Suppressor macrophage treated with lipopolysaccharide for 1 hour (primary cell): ENCODE measurements around the gene RBM15.
A peak's percentile ranks its signal among the peaks of the same experiment; 100 is the strongest.

Source experiments
- DNase-seq, 3 donors: peaks; one replicate each; pipeline ENCODE4 v3.0.0-alpha.2; 2020 to 2022

The RBM15 gene

DNA sequence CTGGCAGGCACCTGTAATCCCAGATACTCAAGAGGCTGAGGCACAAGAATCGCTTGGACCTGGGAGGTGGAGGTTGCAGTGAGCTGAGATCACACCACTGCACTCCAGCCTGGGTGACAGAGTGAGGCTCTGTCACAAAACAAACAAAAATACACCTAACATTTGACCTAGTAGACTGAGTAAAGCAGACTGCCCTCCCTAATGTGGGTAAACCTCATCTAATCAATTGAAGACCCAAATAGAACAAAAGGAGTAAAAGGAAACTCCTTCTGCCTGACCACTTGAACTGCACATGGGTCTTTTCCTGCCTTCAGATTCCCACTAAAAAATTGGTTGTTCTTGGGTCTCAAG lies 19.0 kb upstream of the RBM15 start:
- DNase-seq = no peak

- no peak for DNase-seq
Measured at GRCh38 chr1:110321045-110321444, 18.1 kb upstream of the RBM15 start.

- DNase-seq = no peak
Measured at GRCh38 chr1:110321846-110322245, 17.3 kb upstream of the RBM15 start.

GRCh38 chr1:110324667-110325066 lies 14.5 kb upstream of the RBM15 start:
- no peak for DNase-seq

GRCh38 chr1:110326826-110327225 lies 12.4 kb upstream of the RBM15 start:
- no peak for DNase-seq

DNA sequence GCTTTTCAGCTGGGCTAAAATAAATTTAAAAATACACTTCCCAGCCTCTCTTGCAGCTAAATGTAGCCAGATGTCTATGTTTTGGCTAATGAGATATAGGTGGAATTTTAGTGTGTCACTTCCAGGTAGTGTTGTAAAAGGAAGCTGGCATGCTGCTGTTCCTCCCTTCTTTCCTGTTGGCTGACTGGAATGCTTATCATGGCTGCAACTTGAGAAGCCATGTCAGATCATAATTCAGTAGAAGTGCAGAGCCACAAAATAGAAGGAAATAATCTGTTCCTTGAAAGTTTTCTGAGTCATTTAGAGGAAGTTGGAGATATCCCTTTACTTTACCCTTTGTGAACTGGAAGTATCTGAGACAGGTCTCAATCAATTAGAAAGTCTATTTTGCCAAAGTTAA lies 10.9 kb upstream of the RBM15 start:
- DNase-seq = peak in 2 of 3 donors; percentile 40 to 59

DNA sequence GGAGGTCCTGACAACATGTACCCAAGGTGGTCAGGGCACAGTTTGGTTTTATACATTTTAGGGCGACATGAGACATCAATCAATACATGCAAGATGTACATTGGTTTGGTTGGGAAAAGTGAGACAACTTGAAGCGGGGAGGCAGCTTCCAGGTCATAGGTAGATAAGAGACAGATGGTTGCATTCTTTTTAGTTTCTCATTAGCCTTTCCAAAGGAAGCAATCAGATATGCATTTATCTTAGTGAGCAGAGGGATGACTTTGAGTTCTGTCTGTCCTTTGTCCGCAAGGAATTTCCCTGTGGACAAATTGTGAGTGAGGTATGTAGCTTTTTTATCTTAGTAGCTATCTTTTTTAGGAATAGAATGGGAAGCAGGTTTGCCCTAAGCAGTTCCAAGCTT lies 10.5 kb upstream of the RBM15 start:
- no peak for DNase-seq

DNA sequence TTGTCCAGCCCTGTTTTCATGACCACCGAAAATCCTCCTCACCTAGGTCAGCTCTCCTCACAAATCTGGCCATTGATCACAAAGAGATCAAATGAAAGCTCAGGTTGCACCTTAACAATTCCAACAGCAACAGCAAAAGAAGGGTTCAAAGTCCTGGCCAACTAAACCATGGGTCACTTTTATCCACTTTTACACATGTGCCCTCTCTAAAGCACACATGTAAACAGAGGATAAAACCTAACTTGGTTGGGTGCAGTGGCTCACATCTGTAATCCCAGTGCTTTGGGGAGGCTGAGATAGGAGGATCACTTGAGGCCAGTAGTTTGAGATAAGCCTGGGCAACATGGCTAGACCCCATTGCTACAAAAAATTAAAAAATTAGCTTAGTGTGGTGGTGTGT lies 3.9 kb upstream of the RBM15 start:
- DNase-seq = no peak

GRCh38 chr1:110336300-110337039 lies 2.7 kb upstream of the RBM15 start:
- no peak for DNase-seq

DNA sequence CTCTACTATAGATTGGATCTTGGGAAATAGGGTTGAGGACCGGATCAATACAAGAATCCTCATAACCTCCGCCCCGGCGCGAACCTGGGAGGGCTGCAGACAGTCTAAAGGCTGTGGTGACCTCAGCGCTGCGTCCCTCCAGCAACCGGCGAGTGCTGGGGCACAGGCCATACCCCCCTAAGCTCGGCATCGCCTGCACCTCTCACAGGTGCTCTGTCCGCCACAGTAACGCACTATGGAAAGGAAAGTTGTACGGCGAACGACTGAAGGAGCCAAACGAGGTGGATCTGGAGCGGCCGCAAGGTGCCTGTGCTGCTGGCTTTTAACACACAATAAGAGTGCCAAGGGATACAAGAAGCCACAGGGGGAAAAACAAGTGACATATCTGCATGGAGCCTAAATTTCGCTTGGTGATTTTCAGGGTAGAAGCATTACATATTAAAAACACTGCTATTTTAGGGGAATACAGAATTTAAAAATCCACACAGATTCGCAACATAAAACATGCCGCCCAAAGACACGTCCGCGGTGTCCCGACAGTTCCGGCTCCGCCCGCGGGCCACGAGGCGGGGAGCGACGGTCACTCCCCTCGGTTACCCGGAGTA lies 1.4 kb upstream of the RBM15 start:
- DNase-seq = peak; percentile 35 to 62 (median 41)

- DNase-seq = peak; percentile 91 to 96 (median 91)
Measured at GRCh38 chr1:110338309-110338885, 780 bp upstream of the RBM15 start.

DNA sequence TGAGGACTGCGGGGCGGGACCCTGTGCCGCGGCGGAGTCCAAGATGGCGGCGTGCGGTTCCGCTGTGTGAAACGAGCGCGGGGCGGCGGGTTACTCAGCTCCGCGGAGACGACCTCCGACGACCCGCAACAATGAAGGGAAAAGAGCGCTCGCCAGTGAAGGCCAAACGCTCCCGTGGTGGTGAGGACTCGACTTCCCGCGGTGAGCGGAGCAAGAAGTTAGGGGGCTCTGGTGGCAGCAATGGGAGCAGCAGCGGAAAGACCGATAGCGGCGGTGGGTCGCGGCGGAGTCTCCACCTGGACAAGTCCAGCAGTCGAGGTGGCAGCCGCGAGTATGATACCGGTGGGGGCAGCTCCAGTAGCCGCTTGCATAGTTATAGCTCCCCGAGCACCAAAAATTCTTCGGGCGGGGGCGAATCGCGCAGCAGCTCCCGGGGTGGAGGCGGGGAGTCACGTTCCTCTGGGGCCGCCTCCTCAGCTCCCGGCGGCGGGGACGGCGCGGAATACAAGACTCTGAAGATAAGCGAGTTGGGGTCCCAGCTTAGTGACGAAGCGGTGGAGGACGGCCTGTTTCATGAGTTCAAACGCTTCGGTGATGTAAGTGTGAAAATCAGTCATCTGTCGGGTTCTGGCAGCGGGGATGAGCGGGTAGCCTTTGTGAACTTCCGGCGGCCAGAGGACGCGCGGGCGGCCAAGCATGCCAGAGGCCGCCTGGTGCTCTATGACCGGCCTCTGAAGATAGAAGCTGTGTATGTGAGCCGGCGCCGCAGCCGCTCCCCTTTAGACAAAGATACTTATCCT lies 430 bp downstream of the RBM15 start:
- DNase-seq = peak; percentile 55 to 73 (median 61)

GRCh38 chr1:110340207-110340468 lies 961 bp downstream of the RBM15 start:
- DNase-seq = no peak

DNA sequence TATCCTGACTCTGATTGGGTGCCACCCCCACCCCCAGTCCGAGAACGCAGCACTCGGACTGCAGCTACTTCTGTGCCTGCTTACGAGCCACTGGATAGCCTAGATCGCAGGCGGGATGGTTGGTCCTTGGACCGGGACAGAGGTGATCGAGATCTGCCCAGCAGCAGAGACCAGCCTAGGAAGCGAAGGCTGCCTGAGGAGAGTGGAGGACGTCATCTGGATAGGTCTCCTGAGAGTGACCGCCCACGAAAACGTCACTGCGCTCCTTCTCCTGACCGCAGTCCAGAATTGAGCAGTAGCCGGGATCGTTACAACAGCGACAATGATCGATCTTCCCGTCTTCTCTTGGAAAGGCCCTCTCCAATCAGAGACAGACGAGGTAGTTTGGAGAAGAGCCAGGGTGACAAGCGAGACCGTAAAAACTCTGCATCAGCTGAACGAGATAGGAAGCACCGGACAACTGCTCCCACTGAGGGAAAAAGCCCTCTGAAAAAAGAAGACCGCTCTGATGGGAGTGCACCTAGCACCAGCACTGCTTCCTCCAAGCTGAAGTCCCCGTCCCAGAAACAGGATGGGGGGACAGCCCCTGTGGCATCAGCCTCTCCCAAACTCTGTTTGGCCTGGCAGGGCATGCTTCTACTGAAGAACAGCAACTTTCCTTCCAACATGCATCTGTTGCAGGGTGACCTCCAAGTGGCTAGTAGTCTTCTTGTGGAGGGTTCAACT lies 2.1 kb downstream of the RBM15 start:
- DNase-seq = no peak

DNA sequence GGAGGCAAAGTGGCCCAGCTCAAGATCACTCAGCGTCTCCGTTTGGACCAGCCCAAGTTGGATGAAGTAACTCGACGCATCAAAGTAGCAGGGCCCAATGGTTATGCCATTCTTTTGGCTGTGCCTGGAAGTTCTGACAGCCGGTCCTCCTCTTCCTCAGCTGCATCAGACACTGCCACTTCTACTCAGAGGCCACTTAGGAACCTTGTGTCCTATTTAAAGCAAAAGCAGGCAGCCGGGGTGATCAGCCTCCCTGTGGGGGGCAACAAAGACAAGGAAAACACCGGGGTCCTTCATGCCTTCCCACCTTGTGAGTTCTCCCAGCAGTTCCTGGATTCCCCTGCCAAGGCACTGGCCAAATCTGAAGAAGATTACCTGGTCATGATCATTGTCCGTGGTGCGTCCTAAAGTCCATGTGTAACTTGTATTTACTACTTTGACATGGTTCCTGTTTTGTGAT lies 2.7 kb downstream of the RBM15 start:
- no peak for DNase-seq

DNA sequence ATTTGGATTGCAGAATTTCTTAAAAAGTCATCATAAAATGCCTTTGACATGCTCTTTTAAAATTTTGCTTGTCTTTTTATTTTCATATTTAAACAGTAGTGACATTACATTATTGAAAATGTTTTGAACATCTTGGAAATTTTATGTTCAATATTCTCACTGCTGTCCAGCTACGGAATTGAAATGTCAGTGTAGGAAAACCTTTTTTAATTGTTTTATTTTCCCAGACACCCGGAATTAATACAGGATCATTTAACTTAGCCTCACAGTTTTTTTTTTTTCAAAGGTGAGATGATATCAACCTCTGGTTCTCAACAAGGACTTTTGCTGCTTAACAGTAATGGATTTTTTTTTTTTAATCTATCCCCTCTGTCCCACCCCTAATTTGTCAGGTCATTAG lies 4.1 kb downstream of the RBM15 start:
- no peak for DNase-seq

DNA sequence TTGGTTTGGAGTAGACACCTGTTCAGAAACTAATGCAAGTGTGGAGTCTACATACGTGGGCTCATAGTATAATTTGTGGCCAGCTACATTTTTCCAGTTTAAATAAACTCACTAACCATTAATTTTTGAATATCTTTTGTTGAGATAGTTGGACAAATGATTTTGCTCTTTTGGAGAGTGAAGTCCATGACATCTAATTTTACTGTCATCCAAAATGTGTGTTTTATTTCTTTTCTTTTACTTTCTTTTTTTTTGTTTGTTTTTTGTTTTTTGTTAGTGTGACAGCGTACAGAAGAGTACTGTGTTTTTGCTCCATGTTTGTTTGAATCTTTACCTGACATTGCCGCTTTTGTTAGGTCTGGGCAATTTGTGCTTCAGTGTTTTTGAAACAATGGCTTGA lies 5.0 kb downstream of the RBM15 start:
- DNase-seq = no peak

GRCh38 chr1:110345480-110345879 lies 6.3 kb downstream of the RBM15 start:
- no peak for DNase-seq

GRCh38 chr1:110346690-110347089 lies 7.5 kb downstream of the RBM15 start:
- DNase-seq = no peak

DNA sequence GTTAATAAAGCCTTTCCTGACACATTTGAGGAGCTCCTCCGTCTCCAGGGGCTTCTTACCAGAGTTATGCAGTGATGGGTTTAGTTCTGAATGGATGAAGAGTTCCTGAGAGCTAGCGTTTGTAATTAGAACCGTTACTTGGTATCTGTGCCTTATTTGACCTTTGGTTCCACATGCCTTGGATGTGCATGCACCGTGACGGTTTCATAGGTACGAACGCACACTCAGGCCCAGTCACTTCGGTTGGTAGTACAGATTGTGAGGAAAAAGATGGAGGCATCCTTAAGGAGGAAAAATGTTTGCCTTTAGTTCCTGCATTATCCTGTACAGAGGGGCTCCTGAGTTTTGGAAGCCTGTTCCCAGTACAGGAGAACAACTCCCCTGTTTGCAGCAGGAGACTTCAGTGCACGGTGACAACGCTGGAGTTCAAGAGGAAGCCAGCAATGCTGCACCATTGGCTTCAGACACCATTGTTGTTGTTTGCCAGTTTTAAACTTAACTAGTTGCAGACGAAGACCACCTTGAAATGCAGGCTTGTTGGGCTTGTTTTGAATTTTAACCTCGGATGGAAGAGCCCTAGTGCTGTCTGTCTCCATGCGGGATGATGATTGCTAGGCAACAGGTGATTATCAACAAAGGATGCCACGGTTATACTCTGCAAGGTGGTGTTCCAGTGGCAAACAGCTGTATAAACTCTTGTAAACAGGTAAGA lies 8.2 kb downstream of the RBM15 start:
- no peak for DNase-seq

DNA sequence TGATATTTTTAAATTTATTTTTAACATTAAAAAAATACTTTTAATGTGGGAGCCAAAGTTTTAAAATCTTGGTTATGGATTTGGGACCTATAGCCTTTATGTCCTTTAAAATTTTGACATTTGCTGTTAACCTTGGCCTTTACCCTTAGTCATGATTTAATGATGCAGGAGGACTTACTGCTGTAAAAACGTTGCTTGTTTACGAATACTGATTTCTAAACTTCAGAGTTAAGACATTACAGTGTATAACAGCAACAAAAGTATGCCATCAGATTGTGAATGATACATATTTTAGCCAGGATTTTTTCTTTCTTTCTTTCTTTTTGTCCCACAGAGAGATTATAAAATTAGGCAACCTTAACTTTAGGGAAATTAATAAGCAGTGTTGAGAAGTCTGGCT lies 8.9 kb downstream of the RBM15 start:
- DNase-seq = no peak

DNA sequence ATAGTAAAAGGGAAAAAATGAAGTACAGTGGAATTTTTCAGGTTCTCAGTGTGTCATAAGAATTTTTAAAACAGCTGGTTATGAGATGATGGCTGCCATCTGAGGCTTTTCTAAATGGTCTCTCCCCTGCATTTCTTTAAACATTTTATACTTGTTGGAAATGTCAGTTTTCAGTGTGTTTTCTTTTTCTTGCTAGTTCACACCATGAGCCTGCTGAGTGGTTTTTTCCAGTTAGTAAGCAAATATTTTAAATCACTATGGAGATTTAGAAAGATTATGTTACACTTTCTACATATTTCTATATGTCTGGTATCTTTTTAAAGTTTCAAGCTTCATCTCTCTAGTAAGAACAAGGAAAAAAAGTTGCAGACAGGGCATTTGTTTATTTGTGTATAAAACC lies 9.6 kb downstream of the RBM15 start:
- DNase-seq = no peak

- no peak for DNase-seq
Measured at GRCh38 chr1:110350360-110350759, 11.2 kb downstream of the RBM15 start.
